ENCODE results near the gene CLEC7A. TPM values are rescaled to one million over a fixed set of nuclear protein-coding genes. Genes with fewer than 3 reads are reported as not detected.

The CLEC7A gene
- total RNA-seq = 1 to 10 TPM in 1 of 8 experiments, under 1 TPM in 4, not detected in 3; 0.14 to 1.3 (median 0.63) TPM

- in situ Hi-C loops (cut with MboI; ENCODE audit: low pct_unique_long_range_greater_than_20kb in 2 of 9, low sequenced_read_pairs in 9 of 9, unreplicated experiment in 9 of 9) = loop anchor here in 6 of 9 experiments (5.0 to 25.0 kb wide), 6 partner anchors 93 to 793 kb away; partner anchors contain the start of genes CLEC9A (in 3 of the 6), CLECL1 (in 3 of the 6) and CLEC2A (in 2 of the 6)
- 40 to 100% (median 85%) methylated on average over 1 of the region's 1 CpG; no CpG with 5 or more reads in 4 of the 10 experiments for WGBS, 10 experiments
- Histone ChIP-seq H3K4me3 (no peak within 1 kb of the TSS), H3K4me1 (replicated peaks in 1 of 2) (peaks cover 0 to 5% of the 10 kb centered on the region in 2 donors), H3K27ac (no peak within 1 kb of the TSS)
- no peak for ATAC-seq (replicated peaks in 6 of 8)
These were observed at the start of gene CLEC7A for GRCh38 chr12:10130042-10130441. CLEC7A (minus strand) TSS chr12:10130199; CDS start chr12:10130082, 117 bp downstream.

GRCh38 chr12:10179776-10180181 is 49.8 kb upstream of the CLEC7A start:
- no peak overlapping the region for H3K4me3 ChIP-seq
- no peak overlapping the region for H3K27ac ChIP-seq
- in situ Hi-C loops (cut with MboI; ENCODE audit: low pct_unique_long_range_greater_than_20kb in 2 of 9, low sequenced_read_pairs in 9 of 9, unreplicated experiment in 9 of 9) = no loop called here
- ATAC-seq (replicated peaks in 6 of 8) = no peak
- 7 to 94% (median 80%) methylated on average over 1 to 5 of the region's 5 CpGs; no CpG with 5 or more reads in 3 of the 10 experiments for WGBS, 10 experiments
- no peaks in the 10 kb centered on the region for H3K4me1 ChIP-seq (replicated peaks in 1 of 2)

GRCh38 chr12:10178821-10179220 is 48.8 kb upstream of the CLEC7A start, which contains the start of gene TMEM52B:
TMEM52B (plus strand) TSS chr12:10179032; CDS start chr12:10179575, 543 bp downstream.
- in situ Hi-C loops (cut with MboI; ENCODE audit: low pct_unique_long_range_greater_than_20kb in 2 of 9, low sequenced_read_pairs in 9 of 9, unreplicated experiment in 9 of 9) = no loop called here
- Histone ChIP-seq H3K4me1 (replicated peaks in 1 of 2) (no peaks in the 10 kb centered on the region), H3K27ac (no peak within 1 kb of the TSS), H3K4me3 (no peak within 1 kb of the TSS)
- ATAC-seq (replicated peaks in 6 of 8) = no peak
- WGBS, 10 experiments = 60 to 100% (median 71%) methylated on average over 1 to 4 of the region's 4 CpGs

GRCh38 chr12:10175846-10176636 is 46.0 kb upstream of the CLEC7A start:
- Histone ChIP-seq H3K4me3 (no peak overlapping the region), H3K27ac (no peak overlapping the region), H3K4me1 (replicated peaks in 1 of 2) (no peaks in the 10 kb centered on the region)
- in situ Hi-C loops (cut with MboI; ENCODE audit: low pct_unique_long_range_greater_than_20kb in 2 of 9, low sequenced_read_pairs in 9 of 9, unreplicated experiment in 9 of 9) = no loop called here
- WGBS, 10 experiments = 37 to 90% (median 69%) methylated on average over 2 to 5 of the region's 5 CpGs
- no peak for ATAC-seq (replicated peaks in 6 of 8)

GRCh38 chr12:10174986-10175614 is 45.1 kb upstream of the CLEC7A start:
- Histone ChIP-seq H3K4me3 (no peak overlapping the region), H3K4me1 (replicated peaks in 1 of 2) (no peaks in the 10 kb centered on the region), H3K27ac (no peak overlapping the region)
- in situ Hi-C loops (cut with MboI; ENCODE audit: low pct_unique_long_range_greater_than_20kb in 2 of 9, low sequenced_read_pairs in 9 of 9, unreplicated experiment in 9 of 9) = no loop called here
- WGBS, 10 experiments = 0 to 65% (median 49%) methylated on average over 1 to 2 of the region's 2 CpGs
- ATAC-seq (replicated peaks in 6 of 8) = no peak

GRCh38 chr12:10171973-10172728 is 42.2 kb upstream of the CLEC7A start, which contains the start of gene OLR1:
OLR1 (minus strand) TSS chr12:10172132; CDS start chr12:10172077, 55 bp downstream.
- in situ Hi-C loops (cut with MboI; ENCODE audit: low pct_unique_long_range_greater_than_20kb in 2 of 9, low sequenced_read_pairs in 9 of 9, unreplicated experiment in 9 of 9) = no loop called here
- WGBS, 10 experiments = 35 to 100% (median 76%) methylated on average over 1 to 7 of the region's 7 CpGs

GRCh38 chr12:10170216-10170615 is 40.2 kb upstream of the CLEC7A start:
- peak in 1 of 8 experiments; percentile 38 for ATAC-seq (replicated peaks in 6 of 8)
- in situ Hi-C loops (cut with MboI; ENCODE audit: low pct_unique_long_range_greater_than_20kb in 2 of 9, low sequenced_read_pairs in 9 of 9, unreplicated experiment in 9 of 9) = no loop called here
- WGBS, 10 experiments = 29 to 100% (median 83%) methylated on average over 1 to 5 of the region's 5 CpGs; no CpG with 5 or more reads in 2 of the 10 experiments
- no peak overlapping the region for H3K4me3 ChIP-seq
- H3K4me1 ChIP-seq (replicated peaks in 1 of 2) = no peaks in the 10 kb centered on the region
- no peak overlapping the region for H3K27ac ChIP-seq

More at GRCh38 chr12:10171973-10172728, 42.2 kb upstream of the CLEC7A start, which contains the start of gene OLR1:
- no peak within 1 kb of the TSS for H3K4me3 ChIP-seq
- H3K27ac ChIP-seq = no peak within 1 kb of the TSS
- no peaks in the 10 kb centered on the region for H3K4me1 ChIP-seq (replicated peaks in 1 of 2)
- ATAC-seq (replicated peaks in 6 of 8) = no peak

GRCh38 chr12:10169104-10169503 is 39.1 kb upstream of the CLEC7A start:
- no peak overlapping the region for H3K4me3 ChIP-seq
- no peaks in the 10 kb centered on the region for H3K4me1 ChIP-seq (replicated peaks in 1 of 2)
- in situ Hi-C loops (cut with MboI; ENCODE audit: low pct_unique_long_range_greater_than_20kb in 2 of 9, low sequenced_read_pairs in 9 of 9, unreplicated experiment in 9 of 9) = no loop called here
- no peak overlapping the region for H3K27ac ChIP-seq
- ATAC-seq (replicated peaks in 6 of 8) = peak in 1 of 8 experiments; percentile 66
- 16 to 100% (median 71%) methylated on average over 1 to 3 of the region's 3 CpGs; no CpG with 5 or more reads in 1 of the 10 experiments for WGBS, 10 experiments

- no peak overlapping the region for H3K4me3 ChIP-seq
- ATAC-seq (replicated peaks in 6 of 8) = no peak
- in situ Hi-C loops (cut with MboI; ENCODE audit: low pct_unique_long_range_greater_than_20kb in 2 of 9, low sequenced_read_pairs in 9 of 9, unreplicated experiment in 9 of 9) = no loop called here
- 46 to 87% (median 73%) methylated on average over 3 to 5 of the region's 5 CpGs; no CpG with 5 or more reads in 1 of the 10 experiments for WGBS, 10 experiments
- no peak overlapping the region for H3K27ac ChIP-seq
- no peaks in the 10 kb centered on the region for H3K4me1 ChIP-seq (replicated peaks in 1 of 2)
These were observed 37.6 kb upstream of the CLEC7A start for GRCh38 chr12:10167599-10167998.

GRCh38 chr12:10165421-10165820 is 35.4 kb upstream of the CLEC7A start:
- Histone ChIP-seq H3K4me1 (replicated peaks in 1 of 2) (no peaks in the 10 kb centered on the region), H3K4me3 (no peak overlapping the region), H3K27ac (no peak overlapping the region)
- WGBS, 10 experiments = 0 to 100% (median 53%) methylated on average over 1 of the region's 1 CpG; no CpG with 5 or more reads in 4 of the 10 experiments
- no peak for ATAC-seq (replicated peaks in 6 of 8)
- in situ Hi-C loops (cut with MboI; ENCODE audit: low pct_unique_long_range_greater_than_20kb in 2 of 9, low sequenced_read_pairs in 9 of 9, unreplicated experiment in 9 of 9) = no loop called here

GRCh38 chr12:10163084-10163483 is 33.1 kb upstream of the CLEC7A start:
- Histone ChIP-seq H3K4me1 (replicated peaks in 1 of 2) (no peaks in the 10 kb centered on the region), H3K27ac (no peak overlapping the region), H3K4me3 (no peak overlapping the region)
- ATAC-seq (replicated peaks in 6 of 8) = no peak
- in situ Hi-C loops (cut with MboI; ENCODE audit: low pct_unique_long_range_greater_than_20kb in 2 of 9, low sequenced_read_pairs in 9 of 9, unreplicated experiment in 9 of 9) = no loop called here
- 49 to 92% (median 68%) methylated on average over 1 to 3 of the region's 3 CpGs; no CpG with 5 or more reads in 1 of the 10 experiments for WGBS, 10 experiments

GRCh38 chr12:10160617-10161385 is 30.8 kb upstream of the CLEC7A start:
- Histone ChIP-seq H3K4me3 (no peak overlapping the region), H3K27ac (no peak overlapping the region), H3K4me1 (replicated peaks in 1 of 2) (no peaks in the 10 kb centered on the region)
- 36 to 94% (median 84%) methylated on average over 2 to 7 of the region's 7 CpGs for WGBS, 10 experiments
- no peak for ATAC-seq (replicated peaks in 6 of 8)
- in situ Hi-C loops (cut with MboI; ENCODE audit: low pct_unique_long_range_greater_than_20kb in 2 of 9, low sequenced_read_pairs in 9 of 9, unreplicated experiment in 9 of 9) = no loop called here

Measured in motor neuron (in vitro differentiated cells).